Fibroblast of skin of right biceps (primary cell): ENCODE data around the gene FAM50A.
A peak's percentile ranks its signal among the peaks of the same experiment; 100 is the strongest.
"Not testable (repeated sequence)": the region's sequence is repeated elsewhere in the genome, so short reads cannot be mapped to it uniquely, and the experiment has no call there.

Experiments used
- DNase-seq: peaks from one replicate; pipeline ENCODE4 v3.0.0-alpha.2; 2013

FAM50A gene

DNA sequence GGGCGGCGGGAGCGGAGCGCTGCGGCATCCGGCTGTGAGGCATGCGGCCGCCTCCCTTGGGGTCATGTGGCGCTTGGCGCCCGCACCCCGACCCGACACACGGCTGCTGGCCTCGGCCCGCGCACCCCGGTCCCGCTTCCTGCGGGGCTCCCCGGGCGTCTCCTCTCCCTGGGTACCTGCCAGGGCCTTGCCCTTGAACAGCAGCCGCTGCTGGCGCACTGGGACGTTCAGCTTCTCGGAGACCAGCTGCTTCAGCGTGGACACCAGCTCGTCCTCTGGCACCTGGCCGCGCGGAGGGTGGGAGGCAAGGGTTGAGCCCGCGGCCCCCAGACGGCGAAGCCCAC lies 42.1 kb downstream of the FAM50A start:
- DNase-seq: no peak

DNA sequence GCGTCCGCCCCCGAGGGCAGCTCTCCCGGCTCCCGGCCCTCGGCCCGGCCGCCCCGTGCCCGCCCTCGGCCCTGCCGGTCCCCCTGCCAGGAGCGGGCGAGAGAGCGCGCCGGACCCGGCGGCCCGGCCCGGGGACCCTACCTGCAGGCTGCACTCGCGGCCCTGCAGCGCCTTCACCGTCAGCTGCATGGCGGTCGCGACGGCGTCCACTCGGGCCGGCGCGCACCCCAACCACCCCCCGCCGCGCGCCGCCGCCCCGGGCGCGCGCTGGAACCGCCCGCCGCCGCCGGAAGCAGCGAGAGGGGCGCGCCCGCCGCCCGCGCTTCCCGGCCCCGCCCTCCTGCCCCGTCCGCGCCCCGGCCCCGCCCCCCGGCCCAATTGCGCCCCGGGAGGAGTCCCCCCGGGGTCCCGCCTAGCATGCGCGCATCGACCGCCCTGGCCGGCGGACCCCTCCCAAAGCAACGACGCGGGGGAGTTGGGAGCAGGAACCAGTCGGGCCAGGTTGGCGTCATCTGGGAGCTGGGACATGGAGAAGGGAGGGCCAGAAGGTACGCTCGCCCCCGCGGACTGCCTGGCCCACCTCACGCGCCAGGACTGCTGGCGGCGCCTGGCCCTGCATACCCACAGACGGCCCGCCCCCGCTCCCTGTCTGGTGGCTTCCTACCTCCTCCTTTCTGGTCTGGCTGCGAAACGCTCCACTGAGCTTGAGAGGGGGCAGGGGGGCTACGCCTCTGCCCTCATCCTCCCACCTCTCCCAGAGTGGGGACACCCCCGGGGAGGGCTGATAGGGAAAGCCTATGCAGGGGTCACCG lies 42.7 kb downstream of the FAM50A start, which contains the start of gene UBL4A:
UBL4A (minus strand) TSS at position 220 of the 812 bp plus-strand sequence; CDS start at position 189, 31 bp downstream.
- peak; percentile 44 for DNase-seq

DNA sequence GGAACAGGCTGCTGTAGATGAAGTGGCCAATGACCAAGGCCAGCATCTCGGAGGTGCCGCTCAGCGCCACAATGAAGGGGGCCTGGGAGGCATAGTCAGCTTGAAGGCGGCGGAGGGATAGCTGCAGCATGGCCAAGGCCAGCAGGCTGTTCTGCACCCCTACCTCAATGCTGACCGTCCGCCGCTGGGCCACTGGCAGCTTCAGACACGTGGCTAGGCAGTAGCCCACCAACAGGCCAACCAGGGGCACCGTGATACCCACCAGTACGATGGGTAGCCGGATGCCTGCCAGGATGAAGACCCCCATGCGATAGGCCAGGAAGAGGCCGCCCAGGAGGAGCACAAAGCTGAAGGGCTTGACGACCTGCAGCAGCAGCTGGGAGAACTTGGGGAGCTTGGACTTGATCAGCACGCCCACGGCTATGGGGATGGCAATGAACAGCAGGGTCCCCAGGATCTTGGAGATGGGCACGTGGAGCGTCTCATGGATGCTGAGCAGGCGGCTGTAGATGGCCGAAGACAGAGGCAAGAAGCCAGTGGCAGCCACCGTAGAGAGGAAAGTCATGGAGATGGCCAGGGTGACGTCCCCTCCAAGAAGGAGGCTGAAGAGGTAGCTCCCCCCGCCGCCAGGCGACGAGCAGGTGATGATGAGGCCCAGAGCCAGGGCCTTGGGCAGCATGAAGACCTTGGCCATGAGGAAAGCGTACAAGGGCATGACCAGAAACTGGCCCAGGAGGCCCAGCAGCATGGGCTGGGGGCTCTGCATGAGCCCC lies 43.8 kb downstream of the FAM50A start:
- no peak for DNase-seq

DNA sequence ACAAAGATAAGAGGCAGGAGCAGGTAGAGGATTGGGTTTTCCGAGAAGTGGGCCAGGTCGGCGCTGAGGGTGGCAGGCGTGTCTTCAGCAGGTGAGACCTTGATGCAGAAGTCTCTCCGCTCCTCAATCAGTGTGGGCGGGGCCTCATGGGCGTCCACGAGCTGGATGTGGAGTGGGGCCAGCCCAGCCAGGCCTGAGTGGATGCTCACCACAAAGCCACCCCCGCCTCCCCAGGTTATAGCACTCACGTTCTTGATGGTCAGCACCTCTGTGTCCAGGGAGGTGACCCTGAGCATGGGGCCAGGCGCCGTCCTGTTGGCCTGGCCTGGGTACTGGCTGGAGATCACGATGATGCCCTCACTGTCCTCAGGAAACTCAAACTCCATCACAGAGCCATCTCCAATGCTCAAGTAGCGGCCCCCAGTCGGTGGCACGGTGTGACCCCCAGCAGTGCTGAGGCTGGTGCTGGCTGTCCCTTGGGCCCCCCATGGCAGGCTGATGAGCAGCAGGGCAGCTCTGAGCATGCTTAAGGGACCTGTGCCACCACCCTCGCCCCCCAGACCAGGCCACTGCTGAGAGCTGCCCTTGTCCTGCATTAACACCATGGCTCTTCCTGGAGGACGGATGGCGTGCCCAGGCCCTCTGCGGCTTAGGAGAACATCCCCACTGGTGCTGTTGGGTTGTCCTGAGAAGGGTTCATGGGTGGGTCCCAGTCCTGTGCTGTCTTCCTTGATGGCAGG lies 44.6 kb downstream of the FAM50A start:
- DNase-seq: no peak

DNA sequence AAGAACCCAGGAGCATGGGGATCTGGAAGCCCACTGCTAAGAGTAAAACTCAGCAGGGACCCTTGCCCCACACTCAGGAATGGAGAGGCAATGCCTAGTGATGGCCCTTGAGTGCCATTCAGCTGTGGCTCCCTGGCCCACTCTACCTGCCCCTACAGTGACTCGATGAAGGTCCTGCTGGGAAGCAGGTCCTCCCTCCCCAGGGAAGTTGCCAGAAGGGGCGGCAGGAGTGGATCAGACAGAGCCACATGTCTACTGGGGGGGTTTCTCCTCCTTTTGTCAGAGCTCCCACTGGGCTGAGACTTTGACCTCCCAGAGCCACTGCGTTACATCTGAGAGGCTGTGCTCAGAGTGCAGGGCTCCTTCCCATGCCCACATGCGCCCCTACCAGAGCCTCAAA lies 45.2 kb downstream of the FAM50A start:
- no peak for DNase-seq

DNA sequence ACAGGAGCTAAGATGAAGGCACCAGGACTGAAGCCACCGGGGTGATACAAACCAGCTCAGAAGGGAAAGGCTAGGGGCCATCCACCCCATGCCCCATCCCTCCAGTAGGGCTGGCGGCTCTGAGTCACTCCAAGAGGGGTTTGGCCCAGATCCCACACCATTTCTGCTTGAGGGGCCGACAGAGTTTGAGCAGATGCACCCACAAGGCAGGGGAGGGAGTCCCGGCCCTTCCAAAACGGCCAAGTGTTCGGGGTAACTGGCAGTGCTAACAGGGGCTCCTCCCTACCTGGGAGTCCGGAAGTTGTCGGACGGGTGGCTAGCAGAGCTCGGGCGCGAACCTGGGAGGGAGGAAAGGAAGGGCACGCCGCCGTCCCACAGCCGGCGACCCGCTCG lies 46.1 kb downstream of the FAM50A start:
- DNase-seq: peak; percentile 67

DNA sequence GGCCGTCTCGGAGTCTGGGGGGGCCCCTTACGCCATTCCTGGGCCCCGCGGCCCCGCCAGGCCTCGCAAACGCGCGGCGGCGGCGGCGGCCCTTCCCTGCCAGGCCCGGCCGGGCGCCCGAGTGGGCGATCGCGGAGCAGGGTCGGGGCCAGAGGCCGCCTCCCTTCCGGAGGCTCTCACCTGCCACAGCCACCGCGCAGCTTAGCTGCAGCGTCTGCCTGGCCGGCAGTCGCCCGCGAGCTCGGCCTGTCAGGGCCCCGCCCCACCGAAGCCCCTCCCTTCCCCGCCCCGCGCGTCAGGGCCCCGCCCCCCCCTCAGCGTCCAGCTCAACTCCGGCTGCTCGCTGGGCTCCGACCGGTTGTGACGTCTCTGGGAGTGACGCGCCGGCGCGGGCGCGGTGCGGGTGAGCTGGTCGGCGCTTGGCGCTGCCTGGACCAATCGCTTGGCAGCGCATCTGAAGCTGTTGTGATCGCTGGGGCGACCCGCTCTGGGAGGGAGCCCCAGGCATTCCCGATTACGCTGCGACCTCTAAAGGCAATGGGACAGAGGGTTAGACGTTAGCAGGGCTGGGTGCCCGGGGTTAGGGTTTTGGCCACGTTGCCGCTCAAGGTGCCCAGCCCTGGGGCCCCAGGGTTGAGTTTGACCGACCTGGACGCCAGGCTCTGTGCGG lies 46.6 kb downstream of the FAM50A start, which contains the start of gene SLC10A3:
SLC10A3 (minus strand) TSS at position 216 of the 670 bp plus-strand sequence. CDS start 1,689 bp downstream, outside the sequence.
- peak; percentile 94 for DNase-seq

DNA sequence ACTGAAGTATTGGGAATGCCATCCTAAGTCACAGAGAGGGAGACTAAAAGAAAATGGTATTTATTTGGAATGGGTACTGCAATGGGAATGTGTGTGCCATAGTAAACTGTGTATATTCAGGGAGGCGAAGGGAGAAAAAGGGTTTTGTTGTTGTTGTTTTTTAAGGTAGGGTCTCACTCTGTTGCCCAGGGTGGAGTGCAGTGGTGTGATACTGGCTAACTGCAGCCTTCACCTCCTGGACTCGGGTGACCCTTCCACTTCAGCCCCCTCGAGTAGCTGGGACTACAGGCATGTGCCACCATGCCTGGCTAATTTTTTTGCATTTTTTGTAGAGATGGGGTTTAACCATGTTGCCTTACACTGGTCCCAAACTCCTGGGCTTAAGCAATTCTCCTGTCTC lies 50.8 kb downstream of the FAM50A start:
- DNase-seq: no peak

DNA sequence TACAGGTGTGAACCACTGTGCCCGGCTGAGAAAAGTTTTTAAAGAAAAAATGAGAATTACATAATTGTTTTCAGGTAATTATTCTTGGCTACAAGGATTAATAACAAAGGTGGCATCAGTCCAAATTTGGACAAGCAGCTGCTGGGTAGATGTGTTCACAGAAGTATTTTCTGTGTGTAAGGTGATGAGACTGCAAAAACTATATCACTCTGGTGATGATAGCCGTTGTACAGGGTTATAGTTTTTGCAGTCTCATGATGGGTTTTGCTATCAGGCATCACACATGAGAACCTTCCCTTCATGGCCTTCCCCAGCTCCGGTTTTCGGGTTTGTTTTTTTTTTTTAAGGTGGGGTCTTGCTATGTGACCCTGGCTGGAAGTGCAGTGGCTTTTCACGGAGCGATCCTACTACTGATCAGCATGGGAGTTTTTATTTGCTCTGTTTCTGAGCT lies 51.6 kb downstream of the FAM50A start:
- no peak for DNase-seq

DNA sequence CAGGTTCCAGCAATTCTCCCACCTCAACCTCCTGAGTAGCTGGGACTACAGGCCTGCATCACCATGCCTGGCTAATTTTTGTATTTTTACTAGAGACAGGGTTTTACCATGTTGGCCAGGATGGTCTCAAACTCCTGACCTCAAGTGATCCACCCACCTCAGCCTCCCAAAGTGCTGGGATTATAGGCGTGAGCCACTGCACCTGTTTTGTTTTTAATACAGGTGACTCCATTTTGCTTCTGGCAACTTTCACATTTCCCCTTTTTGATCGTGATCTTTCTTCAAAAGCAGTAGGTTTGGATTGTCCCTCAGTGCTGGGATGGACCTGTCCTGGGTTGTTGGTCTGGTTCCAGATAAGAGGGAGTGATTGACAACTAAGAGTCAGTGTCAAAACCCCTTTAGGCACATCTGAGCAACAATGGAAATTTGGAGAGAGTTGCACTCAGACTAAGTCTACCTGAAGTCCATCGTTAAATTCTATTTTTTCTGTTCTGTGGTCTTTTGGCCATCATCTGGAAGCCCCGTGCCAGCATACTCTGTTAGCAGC lies 52.7 kb downstream of the FAM50A start:
- not testable (repeated sequence) for DNase-seq
